GM18867 (cell line): ENCODE measurements around the gene NDUFA7.
"Not testable (repeated sequence)": the region's sequence is repeated elsewhere in the genome, so short reads cannot be mapped to it uniquely, and the experiment has no call there.

Experiments
- ATAC-seq: cut with Tn5 transposase; IDR thresholded peaks from one replicate; pipeline ENCODE4 v1.9.1; 2021; ENCODE audit warnings: mild to moderate bottlenecking, moderate library complexity; ENCODE audit not compliant: unreplicated experiment

Gene NDUFA7

DNA sequence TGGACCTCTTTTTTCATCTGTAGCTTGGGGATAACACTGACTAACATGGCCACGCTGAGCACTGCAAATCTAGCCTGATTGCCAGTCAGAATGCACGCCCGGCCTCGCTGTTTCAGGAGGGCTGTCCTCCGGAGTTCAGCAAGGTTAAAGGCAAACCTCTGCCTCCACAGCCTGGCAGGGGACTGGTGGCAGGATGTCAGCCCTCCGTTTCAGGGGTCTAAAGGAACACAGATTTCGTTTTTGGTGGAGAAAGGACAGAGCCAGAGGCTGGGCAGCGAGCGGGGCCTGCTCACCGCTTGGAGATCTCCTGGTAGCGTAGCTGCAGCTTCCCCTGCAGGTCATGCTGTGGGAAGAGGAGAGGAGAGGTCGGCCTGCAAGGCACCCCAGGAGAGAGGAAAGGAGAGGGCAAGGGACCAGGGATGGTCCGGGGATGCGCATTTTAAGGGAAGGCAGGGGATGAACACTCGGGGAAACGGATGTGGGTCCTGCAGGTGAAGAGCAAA lies 560 bp downstream of the NDUFA7 start:
- peak; percentile 9 for ATAC-seq

DNA sequence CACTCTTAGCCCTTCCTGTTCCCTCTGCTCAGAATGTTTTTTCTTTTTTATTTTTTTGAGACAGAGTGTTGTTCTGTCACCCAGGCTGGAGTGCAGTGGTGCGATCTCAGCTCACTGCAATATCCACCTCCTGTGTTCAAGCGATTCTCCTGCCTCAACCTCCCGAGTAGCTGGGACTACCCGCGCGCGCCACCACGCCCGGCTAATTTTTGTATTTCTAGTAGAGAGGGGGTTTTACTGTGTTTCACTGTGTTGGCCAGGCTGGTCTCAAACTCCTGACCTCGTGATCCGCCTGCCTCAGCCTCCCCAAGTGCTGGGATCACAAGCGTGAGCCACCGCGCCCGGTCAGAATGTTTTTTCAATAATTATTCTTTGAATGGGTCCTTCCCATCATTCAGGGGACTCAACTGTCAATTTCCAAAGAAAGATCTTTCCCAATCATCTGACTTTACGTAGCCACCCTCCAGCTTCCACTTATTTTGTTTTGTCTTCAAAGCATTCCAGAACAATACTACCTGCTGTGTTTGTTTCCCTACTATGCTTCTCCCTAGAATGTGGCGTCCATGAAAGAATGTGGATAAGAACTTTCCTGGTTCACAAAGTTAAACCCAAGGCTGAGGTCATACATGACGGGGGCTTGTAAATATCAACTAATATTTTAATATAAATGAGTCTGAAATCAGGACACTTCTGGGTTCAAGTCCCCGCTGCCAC lies 1.2 kb downstream of the NDUFA7 start:
- no peak for ATAC-seq

DNA sequence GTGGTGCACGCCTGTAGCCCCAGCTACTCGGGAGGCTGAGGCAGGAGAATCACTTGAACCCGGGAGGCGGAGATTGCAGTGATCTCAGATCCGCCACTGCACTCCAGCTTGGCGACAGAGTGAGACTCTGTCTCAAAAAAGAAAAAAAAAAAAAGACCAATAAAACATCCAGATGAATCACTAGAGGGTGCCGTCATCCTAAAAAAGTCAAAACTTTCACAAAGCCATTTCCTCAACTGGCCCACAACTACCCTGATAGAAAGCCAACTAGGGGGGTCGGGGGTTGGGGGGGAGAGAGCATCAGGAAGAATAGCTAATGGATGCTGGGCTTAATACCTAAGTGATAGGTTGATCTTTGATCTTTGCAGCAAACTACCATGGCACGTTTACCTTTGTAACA lies 2.3 kb downstream of the NDUFA7 start:
- ATAC-seq: not testable (repeated sequence)

DNA sequence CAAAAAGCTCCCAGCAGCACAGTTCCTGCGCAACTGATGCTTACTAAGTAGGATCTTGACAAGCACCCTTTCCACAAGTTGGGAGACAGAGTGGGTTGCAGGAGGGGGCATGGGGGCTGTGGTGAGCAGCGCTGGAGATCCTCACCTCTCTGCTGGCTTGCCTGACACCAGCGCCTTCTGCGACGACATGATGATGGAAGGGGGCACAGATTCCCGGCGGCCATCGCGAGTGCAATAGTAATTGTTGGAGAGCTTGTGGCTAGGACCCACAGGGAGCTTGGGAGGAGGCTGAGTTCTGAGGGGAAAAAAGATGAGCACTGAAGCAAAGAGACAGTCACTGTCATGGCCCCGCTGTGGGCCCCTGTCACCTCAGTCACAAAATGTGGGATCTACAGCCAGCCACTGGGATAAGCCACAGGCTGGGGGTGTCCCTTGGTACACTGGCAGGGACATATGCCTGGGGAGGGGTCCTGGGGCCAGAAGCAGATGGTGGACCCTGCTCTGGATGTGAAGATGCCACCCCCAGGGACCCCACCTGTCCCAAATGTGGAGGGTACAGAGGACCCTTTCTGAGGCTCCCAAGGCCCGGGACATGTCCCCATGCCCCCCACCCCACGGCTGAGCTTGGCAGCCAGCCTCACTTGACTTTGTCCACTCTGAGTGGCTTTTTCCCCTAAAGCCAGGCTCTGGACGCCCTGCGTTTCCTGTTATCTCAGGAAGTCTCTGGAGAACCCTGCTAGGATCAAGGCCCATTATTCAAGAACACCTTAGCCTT lies 4.6 kb downstream of the NDUFA7 start:
- ATAC-seq: no peak

DNA sequence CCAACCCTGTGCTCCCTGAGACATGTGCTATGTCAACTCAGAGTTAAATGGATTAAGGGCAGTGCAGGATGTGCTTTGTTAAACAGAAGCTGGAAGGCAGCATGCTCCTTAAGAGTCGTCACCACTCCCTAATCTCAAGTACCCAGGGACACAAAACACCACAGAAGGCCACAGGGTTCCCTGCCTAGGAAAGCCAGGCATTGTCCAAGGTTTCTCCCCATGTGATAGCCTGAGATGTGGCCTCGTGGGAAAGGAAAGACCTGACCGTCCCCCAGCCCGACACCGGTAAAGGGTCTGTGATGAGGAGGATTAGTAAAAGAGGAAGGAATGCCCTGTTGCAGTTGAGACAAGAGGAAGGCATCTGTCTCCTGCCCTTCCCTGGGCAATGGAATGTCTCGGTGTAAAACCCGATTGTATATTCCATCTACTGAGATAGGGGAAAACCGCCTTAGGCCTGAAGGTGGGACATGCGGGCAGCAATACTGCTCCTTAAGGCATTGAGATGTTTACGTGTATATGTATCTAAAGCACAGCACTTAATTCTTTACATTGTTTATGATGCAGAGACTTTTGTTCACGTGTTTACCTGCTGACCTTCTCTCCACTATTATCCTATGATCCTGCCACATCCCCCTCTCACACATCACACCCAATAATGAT lies 6.1 kb downstream of the NDUFA7 start:
- not testable (repeated sequence) for ATAC-seq

DNA sequence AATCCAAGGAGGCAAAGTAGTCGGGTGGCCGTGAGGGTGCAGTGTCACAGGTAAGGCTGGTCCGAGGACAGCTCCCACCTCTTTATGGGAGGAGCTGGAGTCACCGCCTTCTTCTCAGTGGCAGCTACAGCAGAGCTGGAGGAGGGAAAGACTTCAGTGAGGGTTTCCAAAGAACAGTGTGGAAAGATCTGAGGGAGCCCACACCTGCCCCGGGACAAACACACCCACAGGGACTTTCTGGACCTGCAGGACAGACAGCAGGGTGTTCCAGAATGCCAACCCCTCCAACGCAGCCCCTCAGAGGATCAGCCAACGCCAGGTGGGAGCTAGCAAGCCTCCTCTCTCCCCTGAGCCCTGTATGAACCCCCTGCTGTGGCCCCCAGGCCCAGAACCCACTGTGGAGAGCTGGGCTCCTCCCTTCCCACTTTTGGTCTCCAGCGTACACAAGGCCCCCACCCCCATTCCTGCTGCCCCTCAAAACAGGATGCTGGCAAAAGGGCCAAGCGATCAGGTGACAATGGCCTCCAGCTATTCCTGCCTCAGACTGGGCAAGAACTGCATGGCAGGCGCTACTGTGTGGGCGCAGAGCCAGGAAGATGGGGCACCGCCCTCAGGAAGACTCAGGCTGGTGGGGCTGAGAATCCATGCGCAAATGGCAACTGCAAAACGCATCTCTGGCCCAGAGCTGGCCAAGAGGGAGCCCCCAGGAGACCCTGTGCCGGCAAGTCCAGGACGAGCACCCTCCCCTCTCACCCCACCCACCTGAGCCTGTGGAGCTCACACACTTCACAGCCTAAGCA lies 9.5 kb downstream of the NDUFA7 start:
- no peak for ATAC-seq

DNA sequence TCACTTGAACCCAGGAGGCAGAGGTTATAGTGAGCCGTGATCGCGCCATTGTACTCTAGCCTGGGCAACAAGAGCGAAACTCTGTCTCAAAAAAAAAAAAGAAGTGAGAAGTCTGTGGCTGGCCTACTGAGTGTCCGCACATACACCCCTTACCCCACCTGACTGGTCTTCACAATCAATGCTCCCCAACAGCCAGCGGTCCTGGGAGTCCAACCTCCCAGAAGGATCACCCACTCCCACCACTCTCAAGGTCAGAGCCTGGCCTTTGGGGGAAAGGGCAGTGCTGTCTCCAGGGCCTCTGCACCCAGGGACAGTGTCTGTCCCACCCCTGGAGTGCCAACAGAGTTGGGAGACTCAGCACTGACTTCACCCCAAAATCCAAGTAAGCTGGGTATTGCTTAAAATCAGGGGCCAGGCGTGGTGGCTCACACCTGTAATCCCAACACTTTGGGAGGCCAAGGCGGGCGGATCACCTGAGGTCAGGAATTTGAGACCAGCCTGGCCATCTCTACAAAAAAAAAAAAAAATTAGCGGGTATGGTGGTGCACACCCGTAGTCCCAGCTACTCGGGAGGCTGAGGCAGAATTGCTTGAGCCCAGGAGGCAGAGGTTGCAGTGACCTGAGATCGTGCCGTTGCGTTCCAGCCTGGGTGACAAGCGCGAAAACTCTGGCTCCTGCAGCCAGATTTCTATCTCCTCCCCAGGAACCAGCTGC lies 10.7 kb downstream of the NDUFA7 start:
- ATAC-seq: no peak

DNA sequence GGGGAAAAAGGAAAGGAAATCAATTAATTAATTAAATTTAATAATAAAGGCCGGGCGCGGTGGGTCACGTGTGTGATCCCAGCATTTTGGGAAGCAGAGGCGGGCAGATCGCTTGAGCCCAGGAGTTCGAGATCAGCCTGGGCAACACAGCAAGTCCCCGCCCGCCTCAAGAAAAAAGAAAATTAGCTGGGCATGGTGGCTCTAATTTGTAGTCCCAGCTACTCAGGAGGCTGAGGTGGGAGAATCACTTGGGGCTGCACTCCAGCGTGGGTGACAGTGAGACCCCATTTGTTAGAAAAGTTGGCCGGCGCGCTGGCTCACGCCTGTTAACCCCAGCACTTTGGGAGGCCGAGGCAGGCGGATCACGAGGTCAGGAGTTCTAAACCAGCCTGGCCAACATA lies 12.3 kb downstream of the NDUFA7 start:
- ATAC-seq: no peak

DNA sequence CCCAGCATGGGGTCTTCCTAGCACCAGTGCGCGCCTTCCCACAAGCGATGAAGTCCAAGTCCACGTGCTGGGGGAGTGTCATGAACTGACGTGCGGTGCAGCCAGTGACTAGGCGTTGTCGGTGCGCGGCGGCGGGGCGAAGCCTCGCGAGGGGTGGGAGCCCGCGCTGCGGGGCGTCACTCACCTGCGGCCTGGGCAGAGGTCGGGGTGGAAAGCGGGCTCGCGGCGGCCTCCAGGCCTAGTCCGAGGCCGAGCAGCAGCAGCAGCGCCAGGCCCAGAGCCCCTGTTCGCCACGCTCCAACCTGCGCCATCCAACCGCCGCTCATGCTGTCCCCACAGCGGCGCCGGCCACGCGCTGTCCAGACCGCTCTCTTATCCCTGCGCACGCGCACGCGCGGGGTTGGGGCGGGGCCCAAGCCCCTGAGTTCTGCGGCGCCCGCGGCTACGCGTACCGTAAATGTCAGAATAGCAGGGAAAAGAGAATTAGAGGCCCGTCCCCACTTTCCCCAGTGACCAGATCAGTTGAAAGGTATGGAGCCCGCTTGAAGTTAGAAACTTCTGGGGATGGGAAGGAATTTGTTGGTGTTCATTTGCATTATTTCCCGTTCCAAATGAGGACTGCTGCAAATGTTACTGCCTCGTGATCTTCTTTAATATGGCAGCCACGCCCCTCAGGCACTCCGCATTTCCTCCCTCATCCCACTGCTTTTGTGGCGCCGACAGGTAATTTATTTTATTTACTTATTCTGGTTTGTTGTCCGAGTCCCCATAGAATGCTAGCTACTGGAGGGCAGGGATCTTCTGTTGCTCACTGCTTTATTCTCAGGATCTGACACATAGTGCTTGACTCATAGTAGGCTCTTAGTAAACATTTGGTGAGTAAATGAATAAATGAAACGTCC lies 13.0 kb downstream of the NDUFA7 start, which contains the start of gene CD320:
Gene CD320, minus strand, starts transcription at position 394 of the 902 bp plus-strand sequence. Its CDS starts 68 bp downstream, at position 326.
- ATAC-seq: peak; percentile 82

DNA sequence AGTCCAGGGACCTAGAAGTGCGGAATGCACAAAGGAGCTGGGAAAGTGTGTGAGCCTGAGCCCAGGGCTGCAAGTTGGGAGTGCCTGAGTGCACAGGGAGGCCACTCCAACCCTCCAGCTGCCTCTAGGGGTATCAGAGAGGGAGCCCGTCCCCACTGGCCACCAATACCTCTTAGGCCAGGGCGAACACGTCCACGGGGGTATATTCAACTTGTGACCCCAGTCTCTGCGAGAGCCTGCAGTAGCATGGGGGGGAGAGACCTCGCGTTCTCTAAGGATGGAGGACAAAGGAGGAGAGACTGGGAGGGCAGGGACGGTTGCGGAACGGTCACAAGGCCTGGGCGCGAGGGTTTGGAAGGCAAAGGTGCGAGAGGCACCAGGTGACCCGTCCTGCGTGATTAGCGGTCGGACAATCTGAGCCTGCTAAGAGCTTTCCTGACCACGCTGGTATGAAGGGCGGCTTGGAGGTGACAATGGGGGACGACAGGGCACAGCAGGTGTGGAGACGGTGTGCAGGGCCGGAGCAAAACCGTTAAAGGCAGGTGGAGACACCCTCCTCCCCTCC lies 13.7 kb downstream of the NDUFA7 start:
- ATAC-seq: no peak

DNA sequence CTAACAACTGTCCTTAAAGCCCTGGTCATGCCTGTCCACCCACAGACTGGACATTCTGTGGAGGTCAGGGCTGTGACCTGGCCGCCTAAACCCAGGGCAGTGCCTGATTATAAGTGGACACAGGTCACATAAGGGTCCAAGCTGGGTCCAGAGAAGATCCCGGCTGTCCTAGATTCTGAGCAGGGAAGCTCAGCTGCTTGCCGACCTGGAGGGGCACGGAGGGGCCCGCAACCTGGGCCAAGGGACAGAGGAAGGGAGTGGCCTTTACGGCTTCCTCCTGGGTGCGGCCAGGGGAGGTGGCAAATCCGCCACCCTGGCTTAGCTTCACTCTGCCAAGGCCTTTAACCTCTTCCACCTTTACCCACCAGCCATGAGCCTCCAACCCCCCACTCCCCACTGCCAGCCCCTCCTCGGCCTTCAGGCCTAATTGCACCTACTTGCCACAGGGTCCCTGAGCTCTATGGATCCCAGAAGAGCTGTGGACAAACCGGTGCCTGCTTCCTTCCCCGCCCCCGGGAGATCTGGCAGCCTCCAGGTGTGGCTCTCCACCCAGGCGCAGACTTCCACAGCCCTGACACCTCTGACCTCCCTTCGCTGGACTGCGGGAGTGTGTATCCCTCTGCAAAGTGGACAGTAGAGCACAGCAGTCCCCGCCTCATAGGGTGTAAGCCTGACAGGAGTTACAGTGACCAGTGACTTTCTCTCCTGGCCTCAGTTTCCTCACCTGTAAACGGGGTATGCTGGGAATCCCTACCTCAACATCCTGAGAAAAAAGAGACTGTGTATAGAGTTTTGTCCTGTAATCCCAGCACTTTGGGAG lies 14.7 kb downstream of the NDUFA7 start:
- no peak for ATAC-seq

DNA sequence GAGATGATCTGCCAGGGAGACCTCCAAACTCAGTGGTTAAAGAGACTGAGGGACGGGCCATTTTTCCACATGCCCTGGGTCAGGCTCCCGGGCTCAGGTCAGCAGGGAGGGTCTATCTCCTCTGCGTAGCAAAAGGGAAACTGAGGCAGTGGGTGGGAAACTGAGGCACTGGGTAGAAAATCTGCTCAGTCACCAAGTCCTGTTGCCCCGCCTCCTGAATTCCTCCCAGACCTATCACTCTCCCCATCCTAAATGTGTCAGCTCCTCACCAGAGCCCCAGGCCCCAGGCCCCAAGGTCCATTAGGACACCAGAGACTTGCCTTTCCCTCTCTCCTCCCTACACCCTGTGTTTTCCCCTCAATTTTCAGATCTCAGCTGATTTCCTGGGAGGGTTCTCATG lies 15.4 kb downstream of the NDUFA7 start:
- ATAC-seq: no peak

DNA sequence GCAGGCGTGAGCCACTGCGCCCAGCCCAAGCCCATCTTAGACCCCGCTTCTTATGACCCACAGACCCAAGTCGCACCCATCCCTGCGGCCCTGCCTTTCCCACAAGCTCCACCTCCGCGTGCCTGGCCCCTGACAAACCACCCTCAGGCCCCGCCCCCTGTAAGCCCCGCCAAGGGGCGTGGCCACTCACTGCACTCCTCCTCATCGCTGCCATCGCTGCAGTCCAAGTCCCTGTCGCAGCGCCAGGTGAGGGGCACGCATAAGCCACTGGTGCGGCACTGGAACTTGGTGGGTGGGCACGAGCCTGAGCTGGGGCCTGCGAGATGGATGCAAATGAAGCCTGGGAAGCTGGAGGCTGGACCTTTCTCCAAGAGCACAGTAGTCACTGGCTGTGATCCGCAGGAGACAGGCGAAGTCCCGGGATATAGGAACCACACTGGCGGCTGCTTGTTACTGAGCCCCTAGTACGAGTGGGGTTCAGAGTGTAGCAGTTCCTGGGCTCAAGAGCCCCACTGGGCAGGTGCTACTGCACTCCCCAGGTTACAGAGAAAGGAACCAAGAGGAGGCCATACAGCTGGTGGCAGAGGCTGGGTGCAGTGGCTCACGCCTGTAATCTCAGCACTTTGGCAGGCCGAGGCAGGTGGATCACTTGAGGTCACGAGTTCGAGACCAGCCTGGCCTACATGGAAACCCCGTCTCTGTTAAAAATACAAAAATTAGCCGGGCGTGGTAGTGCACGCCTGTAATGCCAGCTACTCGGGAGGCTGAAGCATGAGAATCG lies 16.1 kb downstream of the NDUFA7 start:
- ATAC-seq: no peak

DNA sequence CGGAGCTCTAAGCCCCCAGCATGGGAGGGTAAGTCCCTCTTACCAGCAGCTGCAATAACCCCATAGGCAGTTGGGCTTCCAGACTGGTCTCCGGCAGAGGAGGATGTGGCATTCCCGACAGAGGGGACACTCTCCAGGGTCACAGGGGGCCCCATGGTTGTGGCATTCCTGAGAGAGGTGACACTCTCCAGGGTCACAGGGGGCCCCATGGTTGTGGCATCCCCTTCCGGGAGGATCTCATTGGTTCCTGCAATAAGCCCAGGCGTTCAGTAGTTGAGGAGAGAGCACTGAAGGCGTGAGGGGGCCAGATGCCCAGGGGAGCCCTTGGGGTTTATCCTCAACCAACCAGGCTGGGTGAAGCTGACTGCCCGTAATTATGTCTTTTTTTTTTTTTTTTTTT lies 18.4 kb downstream of the NDUFA7 start:
- ATAC-seq: no peak

DNA sequence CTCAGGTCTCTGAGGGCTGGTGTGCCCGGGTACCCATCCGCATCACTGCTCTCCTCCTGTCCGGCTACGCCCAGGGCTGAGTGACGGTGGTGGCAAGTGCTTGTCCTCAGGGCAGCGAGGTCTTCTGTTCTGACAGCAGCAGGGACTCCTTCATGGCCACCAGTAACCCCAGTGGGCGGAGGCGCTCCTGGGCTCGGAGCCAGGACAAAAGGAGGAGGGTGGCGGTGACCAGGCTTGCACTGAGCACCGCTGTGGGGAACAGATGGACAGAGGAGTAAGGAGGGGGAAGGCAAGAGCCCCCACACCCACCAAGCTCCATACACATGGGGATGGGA lies 18.9 kb downstream of the NDUFA7 start:
- no peak for ATAC-seq

DNA sequence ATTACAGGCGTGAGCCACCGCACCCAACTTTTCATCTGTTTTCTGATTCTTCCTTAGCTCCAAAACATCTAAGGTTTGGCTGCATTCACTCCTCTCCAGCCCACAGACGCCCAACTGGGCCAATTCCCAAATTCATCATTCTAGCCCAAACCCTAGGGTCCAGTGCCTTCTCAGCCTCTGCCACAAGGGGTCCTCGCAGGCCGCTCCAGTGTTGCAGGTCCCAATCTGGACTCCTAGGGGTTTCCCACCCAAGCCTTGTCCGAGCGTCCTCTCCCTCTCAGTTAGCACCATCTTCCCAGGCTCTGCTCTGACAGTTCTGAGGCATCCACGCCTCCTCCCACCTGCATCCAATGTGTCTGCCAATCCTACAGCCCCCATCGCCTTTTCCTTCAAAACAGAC lies 29.8 kb downstream of the NDUFA7 start:
- ATAC-seq: not testable (repeated sequence)

DNA sequence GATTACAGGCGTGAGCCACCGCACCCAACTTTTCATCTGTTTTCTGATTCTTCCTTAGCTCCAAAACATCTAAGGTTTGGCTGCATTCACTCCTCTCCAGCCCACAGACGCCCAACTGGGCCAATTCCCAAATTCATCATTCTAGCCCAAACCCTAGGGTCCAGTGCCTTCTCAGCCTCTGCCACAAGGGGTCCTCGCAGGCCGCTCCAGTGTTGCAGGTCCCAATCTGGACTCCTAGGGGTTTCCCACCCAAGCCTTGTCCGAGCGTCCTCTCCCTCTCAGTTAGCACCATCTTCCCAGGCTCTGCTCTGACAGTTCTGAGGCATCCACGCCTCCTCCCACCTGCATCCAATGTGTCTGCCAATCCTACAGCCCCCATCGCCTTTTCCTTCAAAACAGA lies 44.7 kb downstream of the NDUFA7 start:
- ATAC-seq: not testable (repeated sequence)
